Measurements from ENCODE around the gene NCF4. TPM values are rescaled to one million over a fixed set of nuclear protein-coding genes. Genes with fewer than 3 reads are reported as not detected.

The NCF4 gene
- total and polyA plus RNA-seq, 2 of the 4 experiments (the other 2 are of a cell fraction): not detected

DNA sequence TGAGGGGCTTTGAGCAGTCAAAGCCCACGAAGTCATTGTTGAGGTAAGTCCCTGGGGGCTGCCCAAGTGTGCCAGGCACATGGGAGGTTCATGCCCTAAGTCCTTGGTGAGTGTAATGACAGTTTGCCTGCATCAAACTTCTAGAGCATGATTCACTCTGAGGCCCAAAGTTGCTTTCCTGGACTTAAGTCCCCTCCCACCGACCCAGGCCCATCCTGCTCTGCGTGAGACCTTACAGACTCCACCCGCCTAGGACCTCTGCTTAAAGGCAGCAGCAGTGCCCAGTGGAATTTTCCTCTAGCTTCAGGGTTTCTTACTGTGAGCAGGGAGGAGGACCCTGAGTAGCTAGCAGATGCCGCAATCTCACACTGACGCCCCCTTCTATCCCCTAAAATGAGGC is 38.2 kb upstream of the NCF4 start:
- H3K4me2 ChIP-seq (ENCODE audit: low read depth, low read length): no peak overlapping the region
- H4K5ac ChIP-seq (ENCODE audit: low read depth, low read length): no peak overlapping the region
- H3K9me1 ChIP-seq (ENCODE audit: insufficient read depth, low read length): no peaks in the 10 kb centered on the region
- dilution Hi-C loops (cut with HindIII; ENCODE audit: low sequenced_read_pairs, unreplicated experiment) (no loop called here), intact Hi-C loops (cut with micrococcal nuclease) (no loop called here), in situ Hi-C loops (cut with MboI; ENCODE audit: low sequenced_read_pairs) (no loop called here)
- no TSS peak for BruUV-seq (replicated peaks)
- H3K14ac ChIP-seq (replicated peaks; ENCODE audit: low read depth, low read length): no peak overlapping the region
- ChIA-PET POLR2A (ENCODE audit: unreplicated experiment) (no interaction called here), CTCF (no interaction called here)
- no peaks in the 10 kb centered on the region for H3K4me1 ChIP-seq (ENCODE audit: control insufficient read depth, insufficient read depth, low read length)
- no peak overlapping the region for H2AK9ac ChIP-seq (replicated peaks; ENCODE audit: low read depth, low read length, poor library complexity)
- no CpG with 5 or more reads among the region's 6 CpGs for WGBS, 2 experiments (ENCODE audit: extremely low coverage in 2 of 2, insufficient read length in 1 of 2)
- no peak overlapping the region for H2BK15ac ChIP-seq (ENCODE audit: low read depth, low read length)
- H2BK5ac ChIP-seq (ENCODE audit: low read depth, low read length, poor library complexity, severe bottlenecking): no peak overlapping the region
- no peak overlapping the region for H3K23ac ChIP-seq (ENCODE audit: low read depth, low read length)
- no peak overlapping the region for H3K4ac ChIP-seq (ENCODE audit: low read depth, low read length)
- no peak for ATAC-seq (ENCODE audit: low read depth)
- H2BK120ac ChIP-seq (ENCODE audit: low read depth, low read length): no peak overlapping the region
- no peak overlapping the region for H2BK20ac ChIP-seq (ENCODE audit: low read depth, low read length)
- no peaks in the 10 kb centered on the region for H3K79me1 ChIP-seq (ENCODE audit: low read depth in 1 of 2, low read length in 2 of 2)
- no peak for DNase-seq
- no peak overlapping the region for H4K8ac ChIP-seq (ENCODE audit: low read depth in 2 of 2, low read length in 2 of 2)
- H3K18ac ChIP-seq (ENCODE audit: low read depth, low read length): no peak overlapping the region
- no peak overlapping the region for H3K27ac ChIP-seq (ENCODE audit: insufficient read depth, low read length)
- H3K36me3 ChIP-seq (ENCODE audit: control insufficient read depth, insufficient read depth, low read length): no peaks in the 10 kb centered on the region
- peaks cover 58% of the 10 kb centered on the region for H3K27me3 ChIP-seq (ENCODE audit: control insufficient read depth, insufficient read depth, low read length)
- no peak overlapping the region for H3K9ac ChIP-seq (ENCODE audit: low read depth, low read length)
- no peak overlapping the region for H2AK5ac ChIP-seq (ENCODE audit: low read depth, low read length)
- H3K9me3 ChIP-seq (ENCODE audit: control insufficient read depth, insufficient read depth, low read length): no peaks in the 10 kb centered on the region
- no peak overlapping the region for H3K4me3 ChIP-seq (ENCODE audit: insufficient read depth, low read depth, low read length)
- H4K91ac ChIP-seq (ENCODE audit: insufficient read depth, low read depth, low read length): no peak overlapping the region
- no peak for TF ChIP-seq RCOR1 (IDR thresholded peaks at IDR 0.05; ENCODE audit: insufficient replicate concordance, low read length)
- TF ChIP-seq CEBPB (IDR thresholded peaks at IDR 0.05; ENCODE audit: low read depth, low read length): no peak
- TF ChIP-seq, protein P1, sequence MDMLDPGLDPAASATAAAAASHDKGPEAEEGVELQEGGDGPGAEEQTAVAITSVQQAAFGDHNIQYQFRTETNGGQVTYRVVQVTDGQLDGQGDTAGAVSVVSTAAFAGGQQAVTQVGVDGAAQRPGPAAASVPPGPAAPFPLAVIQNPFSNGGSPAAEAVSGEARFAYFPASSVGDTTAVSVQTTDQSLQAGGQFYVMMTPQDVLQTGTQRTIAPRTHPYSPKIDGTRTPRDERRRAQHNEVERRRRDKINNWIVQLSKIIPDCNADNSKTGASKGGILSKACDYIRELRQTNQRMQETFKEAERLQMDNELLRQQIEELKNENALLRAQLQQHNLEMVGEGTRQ (IDR thresholded peaks at IDR 0.05; ENCODE audit: low read depth, low read length): no peak
- no peak for TF ChIP-seq MAZ (IDR thresholded peaks at IDR 0.05; ENCODE audit: borderline replicate concordance, low read depth, low read length)
- no peak for TF ChIP-seq RAD21 (IDR thresholded peaks at IDR 0.05; ENCODE audit: low read length)
- TF ChIP-seq FOS (IDR thresholded peaks at IDR 0.05; ENCODE audit: low read depth, low read length): no peak
- no peak for TF ChIP-seq CHD1 (IDR thresholded peaks at IDR 0.05; ENCODE audit: low read depth, low read length)
- no peak for TF ChIP-seq SMC3 (IDR thresholded peaks at IDR 0.05; ENCODE audit: low read depth, low read length)
- TF ChIP-seq POLR2A (IDR thresholded peaks at IDR 0.05; ENCODE audit: low read depth, low read length): no peak
- TF ChIP-seq, protein P2, sequence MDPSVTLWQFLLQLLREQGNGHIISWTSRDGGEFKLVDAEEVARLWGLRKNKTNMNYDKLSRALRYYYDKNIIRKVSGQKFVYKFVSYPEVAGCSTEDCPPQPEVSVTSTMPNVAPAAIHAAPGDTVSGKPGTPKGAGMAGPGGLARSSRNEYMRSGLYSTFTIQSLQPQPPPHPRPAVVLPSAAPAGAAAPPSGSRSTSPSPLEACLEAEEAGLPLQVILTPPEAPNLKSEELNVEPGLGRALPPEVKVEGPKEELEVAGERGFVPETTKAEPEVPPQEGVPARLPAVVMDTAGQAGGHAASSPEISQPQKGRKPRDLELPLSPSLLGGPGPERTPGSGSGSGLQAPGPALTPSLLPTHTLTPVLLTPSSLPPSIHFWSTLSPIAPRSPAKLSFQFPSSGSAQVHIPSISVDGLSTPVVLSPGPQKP (IDR thresholded peaks at IDR 0.05; ENCODE audit: borderline replicate concordance, low read depth, low read length): no peak
- no peak for TF ChIP-seq RFX5 (IDR thresholded peaks at IDR 0.05; ENCODE audit: low read depth, low read length)
- TF ChIP-seq MXI1 (IDR thresholded peaks at IDR 0.05; ENCODE audit: borderline replicate concordance, low read depth, low read length): no peak
- TF ChIP-seq BHLHE40 (IDR thresholded peaks at IDR 0.05; ENCODE audit: low read depth, low read length): no peak
- no peak for TF ChIP-seq CTCF (conservative IDR thresholded peaks at IDR 0.05; ENCODE audit: low read depth, low read length)
- no peak for TF ChIP-seq MAFK (IDR thresholded peaks at IDR 0.05; ENCODE audit: low read depth, low read length)
- TF ChIP-seq NFE2L2 (IDR thresholded peaks at IDR 0.05; ENCODE audit: low read depth, low read length): no peak
- H2AFZ ChIP-seq (replicated peaks; ENCODE audit: low read length, poor library complexity): peak overlapping the region; percentile 21
- H3K56ac ChIP-seq (ENCODE audit: extremely low read depth, insufficient read depth, low read length): no peak overlapping the region
- H4K20me1 ChIP-seq (ENCODE audit: insufficient read depth, low read length): no peaks in the 10 kb centered on the region

Data from IMR-90 (cell line).